Mononuclear cell (primary cell): Measurements from ENCODE around the gene SIN3A. TPM values are rescaled to one million over a fixed set of nuclear protein-coding genes. Genes with fewer than 3 reads are reported as not detected.
"Not testable (repeated sequence)": the region's sequence is repeated elsewhere in the genome, so short reads cannot be mapped to it uniquely, and the experiment has no call there.

Experiments used
- H3K27me3 ChIP-seq: 2 replicates; pipeline ENCODE4 v1.6.0; 2011; ENCODE audit warnings: low read length, control low read depth; ENCODE audit not compliant: insufficient read depth
- H3K4me1 ChIP-seq: 2 replicates; pipeline ENCODE4 v1.5.1; 2011; ENCODE audit warnings: mild to moderate bottlenecking, low read length, control low read depth; ENCODE audit not compliant: insufficient read depth
- H3K4me3 ChIP-seq: 2 replicates; pipeline ENCODE4 v1.5.1; 2011; ENCODE audit warnings: mild to moderate bottlenecking, low read length, moderate library complexity
- H3K9me3 ChIP-seq: 2 replicates; pipeline ENCODE4 v1.5.1; 2011; ENCODE audit warnings: low read depth, mild to moderate bottlenecking, control low read depth, low read length
- total RNA-seq: library from RNA; depleted of rRNA; stranded (reverse); fragments of >200 nt; gene quantifications from one replicate; pipeline ENCODE4 v1.2.3, GENCODE V29; 2012

Gene SIN3A
- total RNA-seq, 1 donor = 100 TPM

- H3K4me3 ChIP-seq = no peak overlapping the region
- peaks cover 4% of the 10 kb centered on the region for H3K4me1 ChIP-seq
These were observed 21.2 kb downstream of the SIN3A start for GRCh38 chr15:75430259-75430658.

GRCh38 chr15:75428152-75428551 lies 23.3 kb downstream of the SIN3A start:
- Histone ChIP-seq H3K4me1 (peaks cover 4% of the 10 kb centered on the region), H3K27me3 (no peaks in the 10 kb centered on the region), H3K4me3 (no peak overlapping the region), H3K9me3 (no peaks in the 10 kb centered on the region)

More at GRCh38 chr15:75430259-75430658, 21.2 kb downstream of the SIN3A start:
- Histone ChIP-seq H3K9me3 (no peaks in the 10 kb centered on the region), H3K27me3 (no peaks in the 10 kb centered on the region)

- Histone ChIP-seq H3K4me1 (no peaks in the 10 kb centered on the region), H3K9me3 (no peaks in the 10 kb centered on the region), H3K27me3 (no peaks in the 10 kb centered on the region), H3K4me3 (no peak overlapping the region)
These were observed 25.5 kb downstream of the SIN3A start for GRCh38 chr15:75425966-75426500.

- Histone ChIP-seq H3K4me1 (no peaks in the 10 kb centered on the region), H3K9me3 (no peaks in the 10 kb centered on the region)
These were observed 28.9 kb downstream of the SIN3A start for GRCh38 chr15:75422554-75422953.

GRCh38 chr15:75420698-75421097 lies 30.8 kb downstream of the SIN3A start:
- Histone ChIP-seq H3K27me3 (no peaks in the 10 kb centered on the region), H3K4me1 (no peaks in the 10 kb centered on the region), H3K9me3 (no peaks in the 10 kb centered on the region), H3K4me3 (no peak overlapping the region)

More at GRCh38 chr15:75422554-75422953, 28.9 kb downstream of the SIN3A start:
- no peaks in the 10 kb centered on the region for H3K27me3 ChIP-seq
- no peak overlapping the region for H3K4me3 ChIP-seq

GRCh38 chr15:75416584-75416983 lies 34.9 kb downstream of the SIN3A start:
- Histone ChIP-seq H3K9me3 (no peaks in the 10 kb centered on the region), H3K4me1 (no peaks in the 10 kb centered on the region), H3K27me3 (no peaks in the 10 kb centered on the region), H3K4me3 (no peak overlapping the region)

GRCh38 chr15:75410196-75410595 lies 41.3 kb downstream of the SIN3A start:
- H3K27me3 ChIP-seq = no peaks in the 10 kb centered on the region

GRCh38 chr15:75407083-75407482 lies 44.4 kb downstream of the SIN3A start:
- H3K4me3 ChIP-seq = no peak overlapping the region
- H3K27me3 ChIP-seq = no peaks in the 10 kb centered on the region
- no peaks in the 10 kb centered on the region for H3K4me1 ChIP-seq

More at GRCh38 chr15:75410196-75410595, 41.3 kb downstream of the SIN3A start:
- Histone ChIP-seq H3K4me3 (no peak overlapping the region), H3K4me1 (no peaks in the 10 kb centered on the region), H3K9me3 (no peaks in the 10 kb centered on the region)

GRCh38 chr15:75403892-75404291 lies 47.6 kb downstream of the SIN3A start:
- Histone ChIP-seq H3K27me3 (no peaks in the 10 kb centered on the region), H3K4me3 (no peak overlapping the region)

More at GRCh38 chr15:75407083-75407482, 44.4 kb downstream of the SIN3A start:
- H3K9me3 ChIP-seq = no peaks in the 10 kb centered on the region

GRCh38 chr15:75397494-75397893 lies 54.0 kb downstream of the SIN3A start:
- H3K4me1 ChIP-seq = no peaks in the 10 kb centered on the region
- no peaks in the 10 kb centered on the region for H3K9me3 ChIP-seq
- no peak overlapping the region for H3K4me3 ChIP-seq
- H3K27me3 ChIP-seq = no peaks in the 10 kb centered on the region

More at GRCh38 chr15:75403892-75404291, 47.6 kb downstream of the SIN3A start:
- no peaks in the 10 kb centered on the region for H3K9me3 ChIP-seq
- H3K4me1 ChIP-seq = no peaks in the 10 kb centered on the region

- no peaks in the 10 kb centered on the region for H3K4me1 ChIP-seq
- no peaks in the 10 kb centered on the region for H3K9me3 ChIP-seq
- no peaks in the 10 kb centered on the region for H3K27me3 ChIP-seq
- no peak overlapping the region for H3K4me3 ChIP-seq
These were observed 61.6 kb downstream of the SIN3A start for GRCh38 chr15:75389791-75390382.

- H3K4me3 ChIP-seq, H3K27me3 ChIP-seq, H3K9me3 ChIP-seq, H3K4me1 ChIP-seq: not testable (repeated sequence)
These were observed 67.5 kb downstream of the SIN3A start for GRCh38 chr15:75383986-75384385.

- no peaks in the 10 kb centered on the region for H3K4me1 ChIP-seq
- H3K27me3 ChIP-seq = no peaks in the 10 kb centered on the region
- H3K4me3 ChIP-seq = no peak overlapping the region
- no peaks in the 10 kb centered on the region for H3K9me3 ChIP-seq
These were observed 70.7 kb downstream of the SIN3A start for GRCh38 chr15:75380773-75381172.

- Histone ChIP-seq H3K27me3 (no peaks in the 10 kb centered on the region), H3K4me3 (no peak overlapping the region), H3K9me3 (no peaks in the 10 kb centered on the region), H3K4me1 (peaks cover 21% of the 10 kb centered on the region)
These were observed 79.4 kb downstream of the SIN3A start for GRCh38 chr15:75371901-75372688.

- peaks cover 21% of the 10 kb centered on the region for H3K4me1 ChIP-seq
These were observed 80.0 kb downstream of the SIN3A start for GRCh38 chr15:75371486-75371885.

More at GRCh38 chr15:75371486-75371885, 80.0 kb downstream of the SIN3A start:
- Histone ChIP-seq H3K27me3 (no peaks in the 10 kb centered on the region), H3K4me3 (no peak overlapping the region), H3K9me3 (no peaks in the 10 kb centered on the region)
